Activated naive CD8-positive, alpha-beta T cell treated with anti-CD3 and anti-CD28 coated beads, Interleukin-2, amount 50 U/mL, for 16 hours (primary cell): ENCODE results near the gene TNN.

Source experiments
- DNase-seq: peaks from one replicate; pipeline ENCODE4 v3.0.0-alpha.2; 2020; ENCODE audit warnings: low read depth, low spot score

Gene TNN

GRCh38 chr1:175145899-175146528 is 78.4 kb downstream of the TNN start:
- no peak for DNase-seq

DNA sequence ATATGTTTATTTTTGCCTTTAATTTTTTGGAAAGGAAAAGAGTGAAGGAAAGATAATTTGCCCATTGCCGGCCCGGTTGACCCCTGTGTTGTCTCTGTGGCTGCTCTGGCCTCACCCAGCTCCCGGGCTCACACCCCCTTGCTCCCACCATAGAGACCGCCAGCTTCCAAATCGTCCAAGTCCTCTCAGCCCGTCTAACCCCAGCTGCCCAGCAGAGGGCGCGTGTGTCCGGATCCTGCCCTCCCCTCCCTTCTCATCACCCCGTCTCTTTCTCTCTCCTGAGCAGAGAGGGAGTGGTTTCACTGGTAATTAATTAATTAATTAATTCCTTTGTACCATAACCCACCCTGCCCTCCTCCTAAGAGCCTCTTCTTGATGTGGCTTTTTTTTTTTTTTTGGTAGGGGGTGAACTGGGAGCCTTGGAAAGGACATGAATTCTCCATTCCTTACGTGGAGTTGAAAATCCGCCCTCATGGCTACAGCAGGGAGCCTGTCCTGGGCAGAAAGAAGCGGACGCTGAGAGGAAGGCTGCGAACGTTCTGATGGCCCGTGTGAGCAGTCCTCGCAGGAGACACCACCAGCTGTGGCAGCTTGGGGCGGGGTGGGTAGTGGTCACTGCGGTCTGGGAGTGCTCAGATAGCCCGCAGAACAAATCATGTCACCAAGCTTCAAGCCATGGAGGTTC is 79.0 kb downstream of the TNN start:
- DNase-seq = peak; percentile 42

GRCh38 chr1:175147569-175147968 is 79.9 kb downstream of the TNN start:
- no peak for DNase-seq

- no peak for DNase-seq
These were observed 80.4 kb downstream of the TNN start for GRCh38 chr1:175148068-175148467.

DNA sequence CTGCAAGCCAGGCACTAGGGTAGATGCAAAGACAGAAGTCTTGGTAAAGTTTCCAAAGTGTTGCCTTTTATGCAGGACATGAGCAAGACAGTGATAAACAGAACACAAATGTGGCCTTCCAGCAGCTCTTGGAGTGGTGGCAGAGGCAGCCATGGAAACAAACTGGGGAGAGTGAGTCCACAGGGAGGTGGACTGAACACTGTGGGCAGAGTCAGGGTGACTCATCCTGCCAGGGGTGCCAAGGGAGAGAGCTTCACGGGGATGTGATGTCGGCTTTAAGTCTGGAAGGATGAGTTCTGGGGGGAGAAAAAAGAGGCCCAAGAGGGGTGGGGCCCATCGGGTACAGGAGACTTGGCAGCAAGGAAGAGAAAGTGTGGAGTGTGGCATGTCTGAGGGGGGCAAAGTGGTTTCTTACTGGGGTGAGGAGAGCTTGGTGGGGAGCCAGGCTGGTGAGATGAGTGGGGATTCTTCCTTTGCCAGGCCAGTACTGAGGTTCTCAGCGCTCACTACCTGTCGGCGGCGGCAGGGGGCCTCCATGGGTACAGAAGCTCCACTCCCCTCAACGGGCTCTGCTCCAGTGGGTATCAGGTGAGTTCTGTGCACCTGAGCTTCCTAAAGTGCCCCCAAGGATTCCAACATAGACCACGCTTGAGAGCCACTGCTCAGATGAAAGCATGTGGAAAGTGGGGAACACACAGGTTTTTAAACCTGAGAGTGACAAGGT is 83.1 kb downstream of the TNN start:
- DNase-seq = no peak

DNA sequence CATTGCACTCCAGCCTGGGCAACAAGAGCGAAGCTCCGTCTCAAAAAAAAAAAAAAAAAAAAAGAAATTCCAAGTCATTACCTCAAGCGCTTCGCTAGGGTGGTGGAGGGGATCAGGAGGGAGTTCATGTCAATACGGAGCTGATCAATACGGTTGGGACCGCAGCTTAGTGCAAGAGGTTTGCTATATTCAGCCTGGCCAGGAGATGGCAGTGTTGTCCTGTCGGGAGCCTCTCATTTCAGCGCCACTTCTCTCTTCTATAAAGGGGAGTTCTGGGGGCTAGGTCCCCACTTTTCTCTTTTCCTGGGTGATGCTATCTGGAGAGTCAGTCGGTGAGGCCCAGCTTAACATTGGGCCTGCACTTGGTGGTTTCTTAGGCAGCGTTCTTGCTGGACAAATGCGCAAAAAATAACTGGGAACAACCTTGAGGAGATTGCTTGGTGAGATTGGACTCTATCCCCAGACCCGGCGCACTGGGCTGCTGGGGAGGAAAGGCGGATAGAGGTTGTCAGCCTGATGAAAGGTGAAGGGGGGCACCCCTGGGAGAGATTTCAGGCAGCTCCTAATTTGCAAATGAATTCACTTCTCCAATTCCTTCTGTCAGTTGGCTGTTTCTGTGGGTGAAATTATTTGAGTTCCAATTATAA is 84.5 kb downstream of the TNN start:
- peak; percentile 39 for DNase-seq

- peak; percentile 53 for DNase-seq
These were observed 87.2 kb downstream of the TNN start for GRCh38 chr1:175154629-175155472.

DNA sequence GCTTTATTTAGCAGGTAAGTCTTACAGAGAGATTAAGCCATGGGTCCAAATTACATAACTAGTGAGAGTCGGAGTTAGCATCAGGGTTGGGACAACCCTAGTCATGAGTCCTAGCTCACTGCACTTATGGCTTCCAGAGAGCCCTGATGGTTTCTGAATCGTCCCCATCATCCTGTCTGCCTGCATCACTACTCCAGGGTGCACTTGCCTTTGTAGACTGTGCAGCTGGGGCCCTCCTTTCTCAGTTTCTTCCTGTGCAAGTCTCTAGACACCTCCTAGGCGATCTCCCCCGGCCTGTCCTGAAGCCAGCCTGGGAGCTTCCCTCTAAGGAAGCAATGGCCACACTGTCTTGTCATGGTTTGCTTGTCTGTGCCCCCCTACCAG is 87.8 kb downstream of the TNN start:
- DNase-seq = no peak

DNA sequence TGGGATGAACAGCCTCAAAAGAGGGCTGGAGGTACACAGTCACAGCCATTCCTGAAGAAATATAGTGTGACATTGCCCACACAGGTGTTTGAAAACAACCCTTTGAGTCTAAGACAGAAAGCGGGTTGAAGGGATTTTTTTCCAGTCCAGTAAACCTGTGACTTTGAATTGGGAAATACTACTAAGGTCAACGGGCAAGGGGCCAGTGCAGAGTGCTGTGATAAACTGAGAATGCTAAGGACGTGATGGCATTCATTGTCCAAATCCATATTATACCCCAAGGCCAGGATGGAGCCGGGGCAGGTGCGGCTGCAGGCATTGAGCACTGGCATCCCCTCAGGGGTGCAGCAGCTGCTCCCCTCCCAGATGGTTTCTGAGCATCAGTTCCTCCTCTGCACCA is 88.3 kb downstream of the TNN start:
- DNase-seq = no peak

- DNase-seq = no peak
These were observed 89.6 kb downstream of the TNN start for GRCh38 chr1:175157200-175157599.

GRCh38 chr1:175158170-175158591 is 90.5 kb downstream of the TNN start:
- DNase-seq = no peak

DNA sequence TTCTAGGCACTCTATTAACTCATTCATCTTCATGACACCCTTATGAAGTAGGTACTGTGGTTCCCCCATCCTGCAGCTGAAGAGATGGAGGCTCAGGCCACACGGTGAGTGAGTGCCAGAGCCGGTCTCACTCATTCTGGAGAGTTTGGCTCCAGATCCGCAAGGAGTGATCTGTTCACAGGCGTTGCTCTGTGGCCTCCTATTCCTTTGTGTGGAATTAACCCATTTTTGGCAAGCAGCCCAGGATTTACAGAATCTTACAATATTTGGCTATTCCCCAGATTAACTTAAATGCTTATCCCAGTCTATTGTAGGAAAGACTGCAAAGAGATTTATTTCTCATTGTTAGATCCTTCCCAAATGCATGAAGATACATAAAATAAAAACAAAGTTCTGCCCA is 95.3 kb downstream of the TNN start:
- no peak for DNase-seq

DNA sequence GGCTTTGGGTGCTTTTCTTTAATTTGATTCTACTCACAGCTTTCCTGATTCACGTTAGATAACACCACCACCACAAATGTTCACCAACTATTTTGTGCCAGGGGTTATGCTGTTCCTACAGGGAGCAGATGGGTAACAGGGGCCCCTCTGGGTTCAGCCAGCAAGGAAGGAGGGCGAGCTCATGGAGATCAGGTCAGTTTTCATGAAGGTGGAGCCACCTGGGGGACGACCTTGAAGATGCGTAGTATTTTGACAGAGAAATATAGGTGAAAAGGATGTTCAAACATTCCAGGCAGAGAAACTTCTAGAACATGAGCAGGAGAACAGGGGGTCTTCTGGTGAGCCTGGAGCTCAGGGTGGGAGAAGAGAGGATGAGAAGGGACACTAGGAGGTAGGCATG is 96.1 kb downstream of the TNN start:
- DNase-seq = no peak

DNA sequence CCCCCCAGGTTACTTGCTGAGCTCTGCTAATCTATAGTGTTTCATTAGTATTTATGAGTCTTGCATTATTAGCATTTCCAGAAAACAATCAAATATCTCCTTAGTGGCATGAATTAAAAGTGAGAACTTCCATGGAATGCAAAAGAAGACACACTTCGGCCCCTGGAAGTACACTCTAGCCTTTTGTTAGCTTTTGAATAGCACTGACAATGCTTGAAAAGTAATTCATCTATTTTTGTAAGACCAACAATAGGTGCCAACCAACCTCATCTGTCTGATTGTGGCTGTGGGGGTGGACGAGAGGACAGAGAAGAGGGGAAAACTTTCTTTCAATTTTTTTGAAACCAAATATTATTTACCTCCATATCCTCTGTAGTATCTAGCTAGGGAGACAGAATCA is 97.1 kb downstream of the TNN start:
- no peak for DNase-seq

- DNase-seq = no peak
These were observed 99.1 kb downstream of the TNN start for GRCh38 chr1:175166746-175167145.

DNA sequence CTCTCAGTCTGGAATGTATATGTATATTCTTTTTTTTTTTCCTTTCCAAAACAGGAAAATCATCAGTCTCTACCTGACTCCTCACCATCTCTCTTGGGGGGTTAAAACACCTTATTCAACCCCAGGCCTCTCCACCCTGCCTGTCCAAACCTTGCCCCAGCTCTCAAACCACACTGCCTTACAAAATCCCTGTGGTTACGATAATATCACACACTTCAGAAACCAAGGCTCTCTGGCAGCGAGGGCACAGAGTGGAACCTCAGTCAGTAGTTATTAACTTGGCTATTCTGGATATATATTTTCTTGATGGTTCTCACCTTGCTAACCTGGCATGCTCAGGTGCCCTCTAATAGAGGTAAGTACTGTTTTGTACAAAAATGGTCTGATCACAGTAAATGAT is 100.2 kb downstream of the TNN start:
- no peak for DNase-seq

DNA sequence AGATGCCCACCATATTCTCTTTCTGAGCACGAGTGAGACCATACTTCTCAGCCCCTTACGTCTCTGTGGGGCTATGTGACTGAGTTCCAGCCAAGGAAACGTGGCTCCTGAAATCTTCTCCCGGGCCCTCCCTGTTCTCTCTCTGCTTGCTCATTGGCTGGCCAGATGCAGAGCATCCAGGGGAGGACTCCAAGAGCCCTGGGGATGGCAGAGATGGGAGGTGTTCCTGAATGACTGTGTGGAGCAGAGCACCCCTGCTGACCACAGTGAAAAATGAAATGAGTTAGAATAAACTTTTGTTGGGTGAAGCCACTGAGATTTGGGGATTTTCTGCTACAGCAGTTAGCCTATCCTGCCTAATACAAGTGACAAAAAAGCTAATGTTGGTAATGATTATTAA is 101.1 kb downstream of the TNN start:
- no peak for DNase-seq

GRCh38 chr1:175169286-175170018 is 101.8 kb downstream of the TNN start:
- DNase-seq = no peak

DNA sequence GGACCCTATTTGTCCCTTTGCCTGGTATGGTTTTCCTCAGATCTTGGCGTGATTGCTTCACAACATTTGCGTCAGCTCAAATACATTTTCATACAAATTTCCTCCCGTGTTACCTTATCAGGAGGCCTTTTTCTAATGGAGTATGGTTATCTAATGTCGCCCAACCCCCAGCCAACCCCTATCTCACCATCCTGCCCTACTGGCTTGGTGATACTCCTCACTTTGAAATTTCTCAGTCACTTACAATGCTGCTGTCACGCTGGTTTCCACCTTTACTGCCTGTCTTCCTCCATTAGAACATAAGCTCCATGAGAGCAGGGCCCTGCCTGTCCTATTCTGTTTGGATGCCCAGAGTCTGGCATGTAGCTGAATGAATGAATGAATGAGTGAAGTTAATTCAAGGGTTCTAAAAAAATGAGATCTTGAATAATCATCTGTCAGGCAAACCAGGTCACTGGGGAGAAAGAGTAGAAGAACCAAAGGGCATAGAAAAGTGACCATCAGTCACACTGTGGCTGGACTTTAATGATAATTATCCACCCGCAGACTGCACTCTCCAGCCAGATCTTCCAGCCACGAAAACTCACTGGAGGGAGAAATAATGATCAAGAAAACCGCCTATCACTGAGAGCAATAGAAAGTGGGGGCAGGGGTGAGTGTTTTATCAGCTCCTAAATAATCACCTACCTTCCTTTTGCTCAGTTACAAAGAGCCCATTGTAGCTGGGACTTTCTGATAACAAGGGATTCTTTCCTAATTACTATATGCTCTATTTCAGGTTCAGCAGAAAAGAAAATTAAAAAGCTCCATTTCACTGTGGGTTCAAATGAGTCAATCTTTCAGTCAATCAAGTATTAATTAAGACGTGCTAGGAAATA is 103.6 kb downstream of the TNN start:
- DNase-seq = no peak

- no peak for DNase-seq
These were observed 104.9 kb downstream of the TNN start for GRCh38 chr1:175172503-175172902.
